Stimulated activated CD4-positive, alpha-beta T cell treated with anti-CD3 and anti-CD28 coated beads, Interleukin-1b, Interleukin-23, amount 100 ng/mL, for 24 hours (primary cell): ENCODE measurements around the gene ANKLE2.
"Not testable (repeated sequence)": the region's sequence is repeated elsewhere in the genome, so short reads cannot be mapped to it uniquely, and the experiment has no call there.

ENCODE experiments used
- DNase-seq, 4 experiments: peaks; one replicate each; pipeline ENCODE4 v3.0.0-alpha.2; 2020; ENCODE audit warnings: low read depth in 4 of 4, low spot score in 1 of 4

ANKLE2 gene

GRCh38 chr12:132777614-132778013 is 16.0 kb upstream of the ANKLE2 start:
- DNase-seq, result no peak

- no peak for DNase-seq
These were observed 15.4 kb upstream of the ANKLE2 start for GRCh38 chr12:132776816-132777568.

GRCh38 chr12:132776230-132776625 is 14.6 kb upstream of the ANKLE2 start:
- not testable (repeated sequence) for DNase-seq

GRCh38 chr12:132775502-132776229 is 14.0 kb upstream of the ANKLE2 start:
- no peak for DNase-seq

GRCh38 chr12:132774646-132775275 is 13.1 kb upstream of the ANKLE2 start:
- no peak for DNase-seq

- DNase-seq, result no peak
These were observed 12.5 kb upstream of the ANKLE2 start for GRCh38 chr12:132774159-132774558.

GRCh38 chr12:132773077-132773955 is 11.7 kb upstream of the ANKLE2 start:
- DNase-seq, result no peak

GRCh38 chr12:132772606-132773005 is 11.0 kb upstream of the ANKLE2 start:
- DNase-seq, result no peak

GRCh38 chr12:132771126-132771838 is 9.7 kb upstream of the ANKLE2 start:
- no peak for DNase-seq

GRCh38 chr12:132766380-132767085 is 4.9 kb upstream of the ANKLE2 start:
- no peak for DNase-seq

- no peak for DNase-seq
These were observed 3.7 kb upstream of the ANKLE2 start for GRCh38 chr12:132765361-132765760.

GRCh38 chr12:132764231-132764630 is 2.6 kb upstream of the ANKLE2 start:
- DNase-seq, result no peak

GRCh38 chr12:132761921-132762583 is 420 bp upstream of the ANKLE2 start:
- peak; percentile 68 to 82 (median 78) for DNase-seq

- no peak for DNase-seq
These were observed 2.3 kb downstream of the ANKLE2 start for GRCh38 chr12:132759359-132759758.

GRCh38 chr12:132758825-132759224 is 2.8 kb downstream of the ANKLE2 start:
- not testable (repeated sequence) for DNase-seq

GRCh38 chr12:132754160-132754932 is 7.3 kb downstream of the ANKLE2 start:
- no peak for DNase-seq

- DNase-seq, result not testable (repeated sequence)
These were observed 8.0 kb downstream of the ANKLE2 start for GRCh38 chr12:132753670-132754069.

GRCh38 chr12:132748319-132748718 is 13.3 kb downstream of the ANKLE2 start:
- DNase-seq, result no peak
